Naive thymus-derived CD8-positive, alpha-beta T cell (primary cell): Measurements from ENCODE around the gene COPS9. TPM values are rescaled to one million over a fixed set of nuclear protein-coding genes. Genes with fewer than 3 reads are reported as not detected.
A peak's percentile ranks its signal among the peaks of the same experiment; 100 is the strongest.

Experiments used
- ATAC-seq, 2 donors: fragments of 150-1000 bp; cut with Tn5 transposase in 1 of 2; sonication (Bioruptor Pico), chemical (Tn5 transposase) in 1 of 2; 1 replicate in 1 of 2; 2 replicates in 1 of 2; pipeline ENCODE4 v1.10.0; 2021; ENCODE audit warnings: mild to moderate bottlenecking in 2 of 2, moderate library complexity in 2 of 2
- POLR2A ChIA-PET: fragments of 350-600 bp; sonication (Branson Sonifier 250); formaldehyde crosslinking; loops from one replicate; lab custom pipeline; 2021; ENCODE audit warnings: antibody characterized with exemption; lab: Charles Lee
- DNase-seq, 10 donors: peaks; one replicate each; pipeline versions ENCODE4 v3.0.0 to v3.0.0-alpha.2; 2020 to 2022
- H3K27ac Mint-ChIP-seq, 10 donors: one replicate each; pipeline ENCODE4 v1.8.0; 2020 to 2022; ENCODE audit warnings: mild to moderate bottlenecking in 10 of 10, mixed read lengths in 10 of 10, moderate library complexity in 4 of 10, inconsistent platforms in 1 of 10
- H3K27me3 Mint-ChIP-seq, 5 donors: one replicate each; pipeline ENCODE4 v1.8.0; 2021 to 2022; ENCODE audit warnings: mixed read lengths in 5 of 5
- H3K36me3 Mint-ChIP-seq, 3 donors: one replicate each; pipeline ENCODE4 v1.8.0; 2020 to 2022; ENCODE audit warnings: mixed read lengths in 3 of 3, mild to moderate bottlenecking in 2 of 3, inconsistent platforms in 1 of 3
- H3K4me1 Mint-ChIP-seq, 4 donors: one replicate each; pipeline ENCODE4 v1.8.0; 2021 to 2022; ENCODE audit warnings: mixed read lengths in 4 of 4
- H3K4me3 Mint-ChIP-seq, 10 donors: one replicate each; pipeline ENCODE4 v1.8.0; 2020 to 2022; ENCODE audit warnings: mild to moderate bottlenecking in 10 of 10, mixed read lengths in 10 of 10, moderate library complexity in 6 of 10, inconsistent platforms in 1 of 10
- H3K9me3 Mint-ChIP-seq, 9 donors: one replicate each; pipeline ENCODE4 v1.8.0; 2020 to 2022; ENCODE audit warnings: mixed read lengths in 9 of 9, mild to moderate bottlenecking in 3 of 9, inconsistent platforms in 1 of 9, moderate library complexity in 1 of 9
- polyA plus RNA-seq, 3 donors: library from polyadenylated mRNA; unstranded; fragments of 300-500 nt; fragmentation: Illumina TruSeq; gene quantifications; one replicate each; pipeline ENCODE4 v1.2.3, GENCODE V29; 2021
- total RNA-seq, 8 experiments: library from RNA in 2 of 8; stranded (reverse) in 2 of 8; gene quantifications; one replicate each; pipeline ENCODE4 v1.2.3 and lab custom pipeline; 2021 to 2026

Gene COPS9
- total and polyA plus RNA-seq, 5 experiments from 2014 or later, result 76.7 to 389 (median 318) TPM

DNA sequence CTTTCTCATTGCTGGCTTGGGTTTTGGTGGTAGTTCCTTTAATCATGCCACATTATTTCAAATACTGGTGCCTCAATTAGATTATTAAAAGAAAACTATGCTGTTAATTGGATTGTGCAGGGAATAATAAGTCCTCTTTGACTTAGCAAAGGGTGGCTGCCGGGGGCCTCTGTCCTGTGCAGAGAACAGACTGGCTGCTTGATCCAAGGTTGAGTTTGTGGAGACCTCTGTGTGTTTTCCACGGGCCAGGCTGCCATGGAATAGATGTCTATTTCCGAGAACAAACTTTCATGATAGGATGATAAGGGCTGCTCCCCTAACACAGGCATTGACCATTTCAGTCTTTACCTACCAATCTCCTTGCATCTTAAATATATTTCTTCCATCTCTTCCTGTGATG lies 34.8 kb upstream of the COPS9 start:
- H3K36me3 Mint-ChIP-seq, result no peaks in the 10 kb centered on the region
- ATAC-seq (no peak), DNase-seq (no peak)
- H3K9me3 Mint-ChIP-seq, result no peaks in the 10 kb centered on the region
- H3K27me3 Mint-ChIP-seq, result peaks cover 5 to 17% (median 10%) of the 10 kb centered on the region in 5 donors
- POLR2A ChIA-PET, result no interaction called here
- H3K4me1 Mint-ChIP-seq, result no peaks in the 10 kb centered on the region
- peak overlapping the region in 1 of 10 donors; percentile 15 for H3K27ac Mint-ChIP-seq
- no peak overlapping the region for H3K4me3 Mint-ChIP-seq

DNA sequence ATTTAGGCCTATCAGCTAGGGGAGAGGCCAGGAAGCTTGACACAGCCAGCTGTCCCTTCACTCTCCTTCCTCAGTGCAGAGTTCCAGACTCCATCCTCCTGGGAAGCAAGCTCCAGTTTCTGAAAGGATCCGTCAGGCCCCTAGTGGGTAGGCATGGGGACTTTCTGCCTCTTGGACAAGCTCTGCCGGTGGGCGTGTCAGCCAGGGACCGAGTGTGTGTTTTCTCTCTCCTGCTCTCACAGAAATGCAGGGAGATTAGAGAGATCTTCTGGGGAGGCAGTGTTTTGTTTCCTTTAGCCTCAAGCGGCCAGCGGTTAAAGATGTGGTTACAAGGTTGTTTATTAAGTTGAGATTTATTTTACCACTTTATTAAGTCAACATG lies 34.2 kb upstream of the COPS9 start:
- H3K36me3 Mint-ChIP-seq, result no peaks in the 10 kb centered on the region
- DNase-seq (no peak), ATAC-seq (no peak)
- peaks cover 5 to 17% (median 10%) of the 10 kb centered on the region in 5 donors for H3K27me3 Mint-ChIP-seq
- POLR2A ChIA-PET, result no interaction called here
- no peaks in the 10 kb centered on the region for H3K4me1 Mint-ChIP-seq
- no peaks in the 10 kb centered on the region for H3K9me3 Mint-ChIP-seq
- no peak overlapping the region for H3K4me3 Mint-ChIP-seq
- H3K27ac Mint-ChIP-seq, result no peak overlapping the region

DNA sequence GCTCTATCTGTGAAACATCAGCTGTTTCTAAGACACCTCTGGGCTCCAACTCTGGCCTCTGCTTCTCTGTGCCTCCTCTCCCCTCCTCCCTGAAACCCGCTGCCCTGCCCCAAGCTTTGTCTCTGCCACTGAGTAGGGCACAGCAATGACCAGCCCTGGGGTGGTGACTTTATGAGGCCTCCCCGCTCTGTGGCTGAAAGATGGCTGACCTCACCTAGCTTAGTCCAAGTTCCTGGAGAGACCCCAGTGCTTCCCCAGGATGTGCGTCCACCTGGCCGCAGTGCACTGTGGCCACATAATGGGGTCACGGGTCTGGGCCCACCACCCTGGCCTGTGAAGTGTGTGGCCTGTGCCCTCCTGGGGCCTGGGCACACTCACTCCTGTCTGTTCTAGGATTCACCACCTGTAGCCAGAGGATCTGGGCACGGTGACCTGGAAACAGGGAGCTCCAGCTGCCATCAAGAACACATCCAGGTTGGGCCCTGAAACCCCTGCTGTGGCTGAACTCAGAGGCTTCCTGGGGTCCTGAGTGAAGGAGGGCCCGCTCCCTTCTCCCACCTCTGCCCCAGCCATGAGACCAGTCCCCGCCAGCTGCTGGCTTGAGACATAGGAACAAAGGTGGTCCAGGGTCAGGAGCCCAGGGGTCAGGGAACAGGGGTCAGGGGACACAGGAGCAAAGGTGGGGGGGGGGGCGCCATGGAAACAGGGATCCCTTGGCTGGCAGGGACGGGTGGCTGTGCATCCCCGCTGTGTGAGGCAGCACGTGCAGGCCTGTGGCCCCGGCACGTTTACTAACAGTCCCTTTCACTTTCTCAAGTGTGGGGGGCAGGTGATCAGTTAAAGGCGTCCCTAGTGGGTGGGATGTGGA lies 33.6 kb upstream of the COPS9 start:
- Mint-ChIP-seq H3K4me1 (no peaks in the 10 kb centered on the region), H3K27me3 (peaks cover 5 to 16% (median 11%) of the 10 kb centered on the region in 5 donors), H3K9me3 (no peaks in the 10 kb centered on the region), H3K36me3 (no peaks in the 10 kb centered on the region), H3K27ac (peak overlapping the region in 1 of 10 donors; percentile 82), H3K4me3 (no peak overlapping the region)
- POLR2A ChIA-PET, result interaction anchor here (0.6 kb wide), 1 partner anchor 1147 kb away, joined by 4 read pairs; no protein-coding TSS in a partner anchor
- DNase-seq, result no peak
- no peak for ATAC-seq

DNA sequence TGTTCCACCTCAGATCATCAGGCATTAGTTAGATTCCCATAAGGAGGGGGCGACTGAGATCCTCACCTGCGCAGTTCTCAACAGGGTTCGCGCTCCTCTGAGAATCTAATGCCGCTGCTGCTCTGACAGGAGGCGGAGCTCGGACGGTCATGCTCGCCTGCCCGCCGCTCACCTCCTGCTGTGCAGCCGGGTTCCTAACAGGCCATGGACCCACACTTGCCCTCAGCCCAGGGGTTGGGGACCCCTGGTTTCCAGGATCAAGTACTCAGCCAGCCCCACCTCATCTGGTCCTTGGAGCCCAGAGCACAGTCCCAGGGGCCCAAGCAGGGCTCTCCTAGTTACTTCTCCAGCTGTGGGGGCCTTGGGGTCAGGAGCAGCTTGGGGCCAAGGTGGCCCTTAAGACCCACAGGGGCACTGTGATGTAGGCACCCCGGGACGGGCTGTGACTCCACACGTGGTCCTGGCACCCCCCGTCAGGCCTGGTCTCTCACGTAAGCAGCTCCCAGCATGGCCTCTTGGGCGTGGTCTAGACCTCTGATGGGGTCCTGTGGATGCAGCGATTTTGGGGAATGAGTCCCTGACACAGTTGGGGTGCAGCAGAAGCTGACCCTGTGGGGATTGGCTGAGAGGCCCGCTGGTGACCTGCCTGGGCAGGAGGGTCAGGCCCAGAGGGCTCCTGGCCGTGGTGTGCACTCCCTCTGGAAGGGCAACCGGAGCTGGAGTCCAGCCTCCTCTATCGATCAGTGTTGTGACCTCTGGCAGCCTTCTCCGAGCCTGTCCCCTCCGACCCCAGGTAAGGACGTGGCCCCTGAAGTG lies 32.6 kb upstream of the COPS9 start:
- Mint-ChIP-seq H3K36me3 (no peaks in the 10 kb centered on the region), H3K4me1 (no peaks in the 10 kb centered on the region), H3K4me3 (no peak overlapping the region), H3K9me3 (no peaks in the 10 kb centered on the region), H3K27me3 (peaks cover 3 to 12% (median 10%) of the 10 kb centered on the region in 5 donors), H3K27ac (no peak overlapping the region)
- ATAC-seq (no peak), DNase-seq (no peak)
- POLR2A ChIA-PET, result interaction anchor here (0.6 kb wide), 1 partner anchor 1146 kb away, joined by 4 read pairs; no protein-coding TSS in a partner anchor

DNA sequence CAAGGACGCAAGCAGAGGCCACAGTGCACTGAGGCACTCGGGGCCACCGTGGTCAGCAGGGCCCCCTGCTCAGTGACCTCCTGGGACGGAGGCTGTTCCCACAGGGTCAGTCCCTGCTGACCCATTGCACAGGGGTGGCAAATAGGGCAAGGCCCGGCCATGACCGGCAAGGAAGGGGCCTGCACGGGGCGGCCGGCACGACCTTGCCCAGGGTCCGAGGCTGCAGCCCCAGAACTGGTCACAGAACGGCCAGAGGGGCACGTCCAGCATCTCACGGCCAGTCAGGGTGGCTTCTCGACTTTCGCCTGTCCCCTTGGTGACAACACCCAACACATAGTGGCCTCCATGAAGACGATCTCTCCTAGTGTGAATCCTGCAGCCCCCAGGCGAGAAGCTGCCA lies 31.9 kb upstream of the COPS9 start:
- ATAC-seq, result no peak
- peaks cover 3 to 12% (median 10%) of the 10 kb centered on the region in 5 donors for H3K27me3 Mint-ChIP-seq
- H3K36me3 Mint-ChIP-seq, result no peaks in the 10 kb centered on the region
- DNase-seq, result no peak
- no peaks in the 10 kb centered on the region for H3K4me1 Mint-ChIP-seq
- no peaks in the 10 kb centered on the region for H3K9me3 Mint-ChIP-seq
- POLR2A ChIA-PET, result no interaction called here
- H3K4me3 Mint-ChIP-seq, result no peak overlapping the region
- H3K27ac Mint-ChIP-seq, result no peak overlapping the region

DNA sequence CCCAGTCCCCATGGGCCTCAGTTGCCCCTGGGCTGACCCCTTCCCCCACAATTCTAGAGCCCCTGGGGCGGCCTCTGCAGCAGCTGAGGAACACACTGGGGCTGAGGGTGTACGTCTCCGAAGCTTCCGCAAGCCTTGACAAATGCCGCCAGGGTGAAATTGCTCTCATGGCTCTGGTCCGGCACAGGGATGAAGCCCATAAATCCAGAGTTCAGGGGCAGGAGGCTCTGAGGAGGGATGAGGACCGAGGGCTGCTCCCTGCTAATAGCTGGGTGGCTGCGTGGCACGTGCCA lies 31.4 kb upstream of the COPS9 start:
- no peak for ATAC-seq
- no peak for DNase-seq
- Mint-ChIP-seq H3K9me3 (no peaks in the 10 kb centered on the region), H3K4me3 (no peak overlapping the region), H3K27ac (no peak overlapping the region), H3K4me1 (no peaks in the 10 kb centered on the region), H3K27me3 (peaks cover 3 to 16% (median 10%) of the 10 kb centered on the region in 5 donors), H3K36me3 (no peaks in the 10 kb centered on the region)
- POLR2A ChIA-PET, result no interaction called here

DNA sequence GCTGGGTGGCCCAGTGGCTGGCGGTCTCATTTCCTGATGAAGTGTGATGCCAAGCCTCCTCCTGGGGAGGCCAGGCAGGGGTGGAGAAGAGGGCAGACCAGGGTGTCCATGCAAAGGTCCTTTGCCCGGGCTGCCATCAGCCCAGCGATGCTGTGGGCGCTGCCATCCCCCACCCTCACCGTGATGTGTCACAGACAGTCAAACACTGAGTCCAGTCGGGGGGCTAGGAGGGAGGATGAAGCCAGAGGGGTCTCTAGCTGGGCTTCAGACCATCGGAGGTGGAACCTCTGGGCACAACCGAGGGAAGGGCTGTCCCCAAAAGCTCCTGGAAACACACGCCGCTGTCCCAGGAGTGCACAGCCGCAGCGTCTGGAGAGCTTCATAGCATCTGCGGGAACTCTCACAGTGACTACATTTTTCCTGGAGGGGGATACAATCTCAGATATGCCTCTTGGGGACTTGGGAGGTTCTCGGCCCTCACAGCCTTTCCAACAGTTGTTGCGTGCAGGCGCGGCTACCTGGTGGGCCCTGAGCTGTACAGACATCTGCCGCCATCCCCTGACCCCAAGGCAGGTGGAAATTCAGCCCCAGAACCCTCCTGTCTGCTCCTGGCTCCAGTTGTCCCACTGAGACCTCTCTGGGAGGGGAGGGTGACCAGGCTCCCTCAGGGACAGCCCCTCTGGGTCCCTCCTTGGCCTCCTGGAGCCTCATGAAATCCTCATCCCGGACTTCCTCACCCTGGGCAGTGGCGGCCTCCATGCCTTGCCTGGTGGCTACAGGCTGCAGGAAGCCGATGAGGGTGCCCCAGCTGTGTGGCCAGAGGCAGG lies 30.9 kb upstream of the COPS9 start:
- Mint-ChIP-seq H3K9me3 (no peaks in the 10 kb centered on the region), H3K4me1 (peaks cover 0 to 2% (median 0%) of the 10 kb centered on the region in 4 donors), H3K27me3 (peaks cover 3 to 18% (median 10%) of the 10 kb centered on the region in 5 donors), H3K4me3 (no peak overlapping the region), H3K36me3 (no peaks in the 10 kb centered on the region), H3K27ac (no peak overlapping the region)
- POLR2A ChIA-PET, result no interaction called here
- DNase-seq (no peak), ATAC-seq (no peak)

DNA sequence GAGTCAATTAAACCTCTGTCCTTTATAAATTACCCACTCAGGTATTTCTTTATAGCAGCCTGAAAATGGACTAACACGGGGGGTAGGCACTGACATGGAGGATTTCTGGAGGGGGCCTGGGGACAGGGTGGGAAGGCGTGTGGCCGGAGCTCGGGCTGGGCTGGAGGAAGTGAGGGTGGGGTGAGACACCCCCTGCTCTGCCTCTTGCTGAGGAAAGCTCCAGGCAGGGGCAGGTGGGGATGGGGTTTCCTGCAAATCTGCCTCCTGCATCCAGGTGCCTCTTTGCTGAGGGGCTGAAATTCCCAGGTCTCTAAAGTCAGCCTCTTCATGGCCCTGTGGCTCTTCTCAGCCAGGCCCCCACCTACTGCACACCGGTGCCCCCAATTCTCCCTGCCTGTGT lies 30.1 kb upstream of the COPS9 start:
- DNase-seq (no peak), ATAC-seq (no peak)
- no peak overlapping the region for H3K27ac Mint-ChIP-seq
- POLR2A ChIA-PET, result no interaction called here
- H3K4me3 Mint-ChIP-seq, result no peak overlapping the region
- H3K27me3 Mint-ChIP-seq, result peaks cover 1 to 18% (median 7%) of the 10 kb centered on the region in 5 donors
- H3K36me3 Mint-ChIP-seq, result no peaks in the 10 kb centered on the region
- H3K9me3 Mint-ChIP-seq, result no peaks in the 10 kb centered on the region
- peaks cover 0 to 2% (median 0%) of the 10 kb centered on the region in 4 donors for H3K4me1 Mint-ChIP-seq

DNA sequence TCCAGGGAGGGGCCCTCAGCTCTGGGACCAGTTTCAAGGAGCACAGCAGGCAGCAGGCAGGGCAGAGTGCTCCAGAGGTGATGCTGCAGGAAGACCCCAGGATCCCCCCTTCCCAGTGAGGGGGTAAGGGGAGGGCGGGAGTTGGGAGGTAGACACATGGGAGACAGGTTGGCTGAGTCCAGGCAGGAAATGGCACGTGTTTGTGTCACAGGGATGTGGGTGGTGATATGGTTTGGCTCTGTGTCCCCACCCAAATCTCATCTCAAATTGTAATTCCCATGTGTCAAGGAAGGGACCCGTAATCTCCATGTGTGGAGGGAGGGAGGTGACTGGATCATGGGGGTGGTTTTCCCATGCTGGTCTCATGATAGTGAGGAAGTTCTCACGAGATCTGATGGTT lies 29.6 kb upstream of the COPS9 start:
- ATAC-seq (no peak), DNase-seq (no peak)
- Mint-ChIP-seq H3K27me3 (peaks cover 0 to 18% (median 2%) of the 10 kb centered on the region in 5 donors), H3K4me3 (no peak overlapping the region), H3K4me1 (peaks cover 0 to 2% (median 0%) of the 10 kb centered on the region in 4 donors), H3K36me3 (no peaks in the 10 kb centered on the region), H3K9me3 (no peaks in the 10 kb centered on the region), H3K27ac (no peak overlapping the region)
- POLR2A ChIA-PET, result no interaction called here

DNA sequence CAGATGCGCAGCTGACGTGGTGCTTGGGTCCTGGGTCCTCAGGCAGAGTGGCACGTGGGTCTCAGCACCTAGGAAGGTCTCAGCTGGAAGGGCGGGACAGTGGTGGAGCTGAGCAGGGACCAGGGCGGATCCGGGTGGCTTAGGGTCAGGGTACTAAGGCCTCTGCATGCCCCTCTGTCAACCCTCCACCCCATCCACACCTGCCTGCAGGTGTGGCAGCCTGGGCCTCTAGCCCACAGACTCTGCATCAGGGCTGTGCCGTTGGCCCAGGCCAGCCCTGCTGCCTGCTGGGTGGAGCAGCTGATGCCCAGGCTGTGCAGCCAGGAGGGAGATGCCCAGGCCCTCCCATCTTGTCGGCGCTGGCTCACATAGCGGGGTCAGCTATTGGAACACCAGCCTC lies 28.9 kb upstream of the COPS9 start:
- POLR2A ChIA-PET, result no interaction called here
- Mint-ChIP-seq H3K36me3 (no peaks in the 10 kb centered on the region), H3K4me1 (peaks cover 0 to 2% (median 0%) of the 10 kb centered on the region in 4 donors)

DNA sequence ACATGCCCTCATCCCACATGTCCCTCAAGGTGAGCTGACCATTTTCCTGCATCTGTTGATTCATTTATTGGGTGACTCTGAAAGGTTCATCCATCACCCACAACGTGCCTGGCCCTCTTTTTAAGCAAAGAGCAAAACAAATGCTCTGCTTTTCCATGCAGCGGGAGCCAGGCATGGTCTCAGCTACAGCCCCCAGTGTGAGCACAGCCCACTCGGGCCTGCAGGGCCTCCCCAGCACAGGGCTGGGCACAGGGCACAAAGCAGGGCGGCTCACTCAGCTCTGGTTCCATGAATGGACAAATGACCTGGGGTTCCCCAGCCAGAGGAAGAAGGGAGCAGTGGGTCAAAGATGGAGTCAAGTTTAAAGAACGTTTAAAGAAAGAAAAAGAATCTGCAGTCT lies 28.5 kb upstream of the COPS9 start:
- peaks cover 0 to 17% (median 2%) of the 10 kb centered on the region in 5 donors for H3K27me3 Mint-ChIP-seq
- H3K4me1 Mint-ChIP-seq, result peaks cover 0 to 2% (median 0%) of the 10 kb centered on the region in 4 donors
- POLR2A ChIA-PET, result no interaction called here

More for the DNA sequence above, 28.9 kb upstream of the COPS9 start:
- Mint-ChIP-seq H3K9me3 (no peaks in the 10 kb centered on the region), H3K27me3 (peaks cover 0 to 18% (median 2%) of the 10 kb centered on the region in 5 donors), H3K27ac (no peak overlapping the region), H3K4me3 (no peak overlapping the region)
- DNase-seq, result no peak
- no peak for ATAC-seq

DNA sequence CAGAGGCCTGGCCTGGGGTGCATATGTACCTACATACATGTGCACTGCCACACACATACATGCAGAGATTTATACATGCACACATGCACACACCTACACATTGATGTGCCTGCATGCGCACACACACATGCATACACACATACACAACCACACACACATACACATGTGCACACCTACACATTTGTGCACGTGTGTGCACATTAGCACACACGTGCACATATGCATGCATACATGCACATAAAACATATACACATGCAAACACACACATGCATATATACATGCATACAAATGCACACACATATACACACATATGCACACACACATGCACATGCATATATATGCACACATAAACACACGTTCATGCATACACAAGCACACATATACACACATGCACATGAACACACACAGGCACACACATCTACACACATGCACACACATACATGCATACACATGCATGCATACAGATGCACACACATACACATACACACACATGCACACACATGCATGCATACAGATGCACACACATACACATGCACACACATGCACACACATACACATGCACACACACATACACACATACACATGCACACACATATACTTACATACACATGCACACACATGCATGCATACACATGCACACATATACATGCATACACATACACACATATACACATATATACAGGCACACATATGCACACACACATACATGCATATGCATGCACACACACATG lies 27.9 kb upstream of the COPS9 start:
- Mint-ChIP-seq H3K27ac (peak overlapping the region in 1 of 10 donors; percentile 9), H3K4me1 (peaks cover 0 to 2% (median 0%) of the 10 kb centered on the region in 4 donors), H3K9me3 (no peaks in the 10 kb centered on the region), H3K4me3 (no peak overlapping the region), H3K36me3 (no peaks in the 10 kb centered on the region), H3K27me3 (peaks cover 0 to 15% (median 2%) of the 10 kb centered on the region in 5 donors)
- DNase-seq (no peak), ATAC-seq (no peak)
- POLR2A ChIA-PET, result no interaction called here

More for the DNA sequence above, 28.5 kb upstream of the COPS9 start:
- DNase-seq (no peak), ATAC-seq (no peak)
- no peaks in the 10 kb centered on the region for H3K36me3 Mint-ChIP-seq
- no peak overlapping the region for H3K27ac Mint-ChIP-seq
- H3K9me3 Mint-ChIP-seq, result no peaks in the 10 kb centered on the region
- H3K4me3 Mint-ChIP-seq, result no peak overlapping the region
